T follicular helper cell (primary cell): ENCODE results near the gene CD99.

Experiments
- DNase-seq: peaks from one replicate; pipeline ENCODE4 v3.0.0-alpha.2; 2020; ENCODE audit warnings: low read depth

The CD99 gene

GRCh38 chrX:2698604-2699003 is 7.5 kb downstream of the CD99 start:
- no peak for DNase-seq

- no peak for DNase-seq
These were observed 8.9 kb downstream of the CD99 start for GRCh38 chrX:2699959-2700358.

- DNase-seq, result no peak
These were observed 9.6 kb downstream of the CD99 start for GRCh38 chrX:2700405-2701320.

- no peak for DNase-seq
These were observed 10.5 kb downstream of the CD99 start for GRCh38 chrX:2701600-2701999.

GRCh38 chrX:2703991-2704369 is 12.9 kb downstream of the CD99 start:
- no peak for DNase-seq

GRCh38 chrX:2705046-2705832 is 14.1 kb downstream of the CD99 start:
- DNase-seq, result no peak

- no peak for DNase-seq
These were observed 16.3 kb downstream of the CD99 start for GRCh38 chrX:2707334-2707760.

- no peak for DNase-seq
These were observed 16.9 kb downstream of the CD99 start for GRCh38 chrX:2708021-2708420.

- no peak for DNase-seq
These were observed 17.6 kb downstream of the CD99 start for GRCh38 chrX:2708592-2709188.

- no peak for DNase-seq
These were observed 18.5 kb downstream of the CD99 start for GRCh38 chrX:2709556-2709955.

- no peak for DNase-seq
These were observed 19.1 kb downstream of the CD99 start for GRCh38 chrX:2710041-2710840.

GRCh38 chrX:2711441-2711840 is 20.3 kb downstream of the CD99 start:
- no peak for DNase-seq

- DNase-seq, result no peak
These were observed 21.3 kb downstream of the CD99 start for GRCh38 chrX:2712428-2712827.

- DNase-seq, result no peak
These were observed 22.1 kb downstream of the CD99 start for GRCh38 chrX:2712890-2713840.

GRCh38 chrX:2714551-2714950 is 23.5 kb downstream of the CD99 start:
- no peak for DNase-seq

- no peak for DNase-seq
These were observed 24.0 kb downstream of the CD99 start for GRCh38 chrX:2715066-2715600.

GRCh38 chrX:2717312-2717711 is 26.2 kb downstream of the CD99 start:
- DNase-seq, result no peak

GRCh38 chrX:2718821-2719220 is 27.7 kb downstream of the CD99 start:
- no peak for DNase-seq

GRCh38 chrX:2719774-2720447 is 28.8 kb downstream of the CD99 start:
- DNase-seq, result no peak
